Transverse colon (tissue), 4 donors: ENCODE measurements around the gene RSPH3.

Experiments used
- CTCF ChIP-seq, 5 experiments: fragments of 200-600 bp in 3 of 5; fragments of 450-650 bp in 2 of 5; sonication (generic) in 3 of 5; IDR thresholded peaks; 1 replicate in 2 of 5; 2 replicates in 3 of 5; pipeline ENCODE4 v1.5.1; 2016 to 2017; ENCODE audit warnings: antibody characterized with exemption in 5 of 5, inconsistent platforms in 3 of 5, mild to moderate bottlenecking in 2 of 5, moderate library complexity in 1 of 5
- EP300 ChIP-seq: sonication (generic); formaldehyde crosslinking; IDR thresholded peaks from one replicate; pipeline ENCODE4 v1.6.1; 2017; ENCODE audit warnings: antibody characterized with exemption, low read depth
- POLR2A ChIP-seq: fragments of 450-650 bp; IDR thresholded peaks from one replicate; pipeline ENCODE4 v1.6.1; 2016; ENCODE audit warnings: antibody characterized with exemption, mild to moderate bottlenecking, moderate library complexity
- POLR2AphosphoS5 ChIP-seq, 3 donors: sonication (generic); formaldehyde crosslinking; IDR thresholded peaks; one replicate each; pipeline ENCODE4 v1.6.1; 2016; ENCODE audit warnings: antibody characterized with exemption in 3 of 3

- TF ChIP-seq POLR2A (no peak), CTCF (IDR thresholded peaks at IDR 0.05) (no peak), POLR2AphosphoS5 (IDR thresholded peaks at IDR 0.05) (no peak), EP300 (no peak)
Measured at GRCh38 chr6:158941246-158941645, 58.8 kb downstream of the RSPH3 start.
